ENCODE results near the gene NINJ2.

- TF ChIP-seq CTCF (IDR thresholded peaks at IDR 0.05; ENCODE audit: insufficient read depth, low read depth, low read length), result no peak
- no peak for TF ChIP-seq EZH2 (IDR thresholded peaks at IDR 0.05; ENCODE audit: insufficient read depth, low read length)
These were observed 71.8 kb downstream of the NINJ2 start for GRCh38 chr12:591167-592023.

Data from astrocyte (in vitro differentiated cells and primary cell).